Bone marrow (tissue), 2 donors: ENCODE measurements around the gene PIK3R2.
A peak's percentile ranks its signal among the peaks of the same experiment; 100 is the strongest.
"Not testable (repeated sequence)": the region's sequence is repeated elsewhere in the genome, so short reads cannot be mapped to it uniquely, and the experiment has no call there.

Experiments used
- DNase-seq, 2 donors: peaks; one replicate each; lab custom pipeline; 2025; lab: John Stamatoyannopoulos, UW

Gene PIK3R2

GRCh38 chr19:18203863-18204393, 51.0 kb downstream of the PIK3R2 start, which contains the start of gene RAB3A:
TSS of gene RAB3A (minus strand) at chr19:18204042. CDS start at chr19:18202740, 1,302 bp downstream.
- DNase-seq = peak; percentile 95 to 100

GRCh38 chr19:18204394-18205199, 51.6 kb downstream of the PIK3R2 start:
- peak in 1 of 2 donors; percentile 66 for DNase-seq

- DNase-seq = peak; percentile 38 to 41
Observed at GRCh38 chr19:18205200-18205892, 52.4 kb downstream of the PIK3R2 start.

GRCh38 chr19:18206018-18206417, 53.1 kb downstream of the PIK3R2 start:
- no peak for DNase-seq

- DNase-seq = peak in 1 of 2 donors; percentile 17
Observed at GRCh38 chr19:18208098-18208951, 55.4 kb downstream of the PIK3R2 start.

GRCh38 chr19:18209912-18210311, 56.9 kb downstream of the PIK3R2 start:
- DNase-seq = not testable (repeated sequence)

- no peak for DNase-seq
Observed at GRCh38 chr19:18211683-18212082, 58.7 kb downstream of the PIK3R2 start.

GRCh38 chr19:18214779-18215433, 61.9 kb downstream of the PIK3R2 start:
- no peak for DNase-seq

GRCh38 chr19:18216789-18217188, 63.8 kb downstream of the PIK3R2 start:
- no peak for DNase-seq

- DNase-seq = no peak
Observed at GRCh38 chr19:18218159-18218558, 65.2 kb downstream of the PIK3R2 start.

- DNase-seq = no peak
Observed at GRCh38 chr19:18218600-18218999, 65.6 kb downstream of the PIK3R2 start.
